ENCODE data around the gene SLC7A1.
"Not testable (repeated sequence)": the region's sequence is repeated elsewhere in the genome, so short reads cannot be mapped to it uniquely, and the experiment has no call there.

SLC7A1 gene

GRCh38 chr13:29595380-29596063 is at the start of gene SLC7A1:
TSS of gene SLC7A1 (minus strand) at chr13:29595688. CDS start at chr13:29536188, 59,500 bp downstream.
- DNase-seq: peak; percentile 83

- DNase-seq: no peak
Observed at GRCh38 chr13:29640665-29641064, 45.2 kb upstream of the SLC7A1 start.

DNA sequence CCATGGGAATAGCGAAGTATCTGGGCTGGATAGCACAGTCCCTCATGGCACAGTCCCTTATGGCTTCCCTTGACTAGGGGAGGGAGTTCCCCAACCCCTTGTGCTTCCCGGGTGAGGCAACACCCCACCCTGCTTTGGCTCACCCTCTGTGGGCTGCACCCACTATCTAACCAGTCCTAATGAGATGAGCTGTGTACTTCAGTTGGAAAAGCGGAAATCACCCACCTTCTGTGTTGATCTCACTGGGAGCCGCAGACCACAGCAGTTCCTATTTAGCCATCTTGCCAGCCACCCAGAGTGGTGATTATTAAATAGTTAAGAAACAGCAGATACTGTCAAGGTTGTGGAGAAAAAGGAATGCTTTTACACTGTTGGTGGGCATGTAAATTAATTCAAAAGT is 41.3 kb upstream of the SLC7A1 start:
- not testable (repeated sequence) for DNase-seq

DNA sequence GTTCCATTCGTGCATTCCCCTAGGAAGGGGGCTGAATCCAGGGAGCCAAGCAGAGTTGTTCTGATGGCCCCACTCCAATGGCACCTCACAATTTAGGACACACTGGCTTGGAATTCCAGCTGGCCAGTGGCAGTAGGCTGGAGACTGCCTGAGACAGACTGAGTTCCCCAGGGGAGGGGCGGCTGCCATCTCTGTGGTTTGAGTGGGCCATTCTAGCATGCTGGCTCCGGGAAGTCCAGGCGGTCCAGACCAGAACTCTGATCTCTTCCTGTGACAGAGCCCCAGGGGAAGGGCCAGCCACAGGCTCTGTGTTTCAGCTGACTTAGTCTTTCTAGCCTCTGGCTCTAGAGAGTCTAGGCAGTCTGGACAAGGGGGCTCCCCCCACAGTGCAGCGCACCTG is 29.5 kb upstream of the SLC7A1 start:
- DNase-seq: no peak

DNA sequence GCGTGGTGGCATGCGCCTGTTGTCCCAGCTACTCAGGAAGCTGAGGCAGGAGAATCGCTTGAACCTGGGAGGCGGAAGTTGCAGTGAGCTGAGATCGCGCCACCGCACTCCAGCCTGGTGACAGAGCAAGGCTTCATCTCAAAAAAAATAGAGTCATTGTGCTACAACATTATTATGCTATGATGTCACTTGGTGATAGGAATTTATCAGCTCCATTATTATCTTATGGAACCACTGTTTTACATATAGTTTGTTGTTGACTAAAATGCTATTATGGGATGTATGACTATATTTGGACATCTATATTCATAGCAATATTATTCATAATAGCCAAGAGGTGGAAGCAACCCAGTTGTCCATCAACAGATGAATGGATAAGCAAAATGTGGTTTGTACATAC is 26.4 kb upstream of the SLC7A1 start:
- DNase-seq: no peak

- DNase-seq: peak; percentile 76
Observed at GRCh38 chr13:29621051-29621800, 25.7 kb upstream of the SLC7A1 start.

GRCh38 chr13:29619995-29620394 is 24.5 kb upstream of the SLC7A1 start:
- no peak for DNase-seq

- no peak for DNase-seq
Observed at GRCh38 chr13:29613101-29613500, 17.6 kb upstream of the SLC7A1 start.

GRCh38 chr13:29607465-29607864 is 12.0 kb upstream of the SLC7A1 start:
- DNase-seq: no peak

DNA sequence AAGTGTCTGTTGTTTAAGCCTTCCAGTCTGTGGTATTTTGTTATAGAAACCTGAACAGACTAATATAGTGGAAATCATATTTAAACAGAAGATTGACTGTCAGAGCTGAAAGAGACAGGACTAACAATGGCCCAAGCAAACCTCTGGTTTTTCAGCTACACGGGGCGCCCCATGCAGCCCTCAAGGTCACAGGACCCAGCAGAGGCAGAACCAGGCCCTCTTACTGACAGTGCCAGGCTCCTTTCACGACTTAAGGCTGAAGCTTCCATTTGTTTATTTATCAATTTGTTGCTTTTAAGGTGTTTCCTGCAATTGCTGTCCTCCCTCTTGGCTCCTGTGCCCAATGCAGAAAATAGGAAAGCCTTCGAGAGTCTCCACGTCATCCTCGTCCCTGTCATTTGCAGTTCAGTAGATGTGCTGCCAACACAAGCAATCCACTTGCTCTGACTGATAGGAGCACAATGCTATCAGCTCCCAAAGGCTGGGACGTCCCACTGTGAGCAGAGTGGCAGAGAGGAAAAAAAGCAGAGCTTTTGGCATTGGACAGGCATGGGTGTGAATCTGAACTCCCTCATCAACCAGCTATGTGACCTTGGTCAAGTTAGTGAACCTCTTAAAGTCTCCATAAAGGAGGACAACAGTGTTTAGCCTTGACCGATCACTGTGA is 10.5 kb upstream of the SLC7A1 start:
- DNase-seq: no peak

DNA sequence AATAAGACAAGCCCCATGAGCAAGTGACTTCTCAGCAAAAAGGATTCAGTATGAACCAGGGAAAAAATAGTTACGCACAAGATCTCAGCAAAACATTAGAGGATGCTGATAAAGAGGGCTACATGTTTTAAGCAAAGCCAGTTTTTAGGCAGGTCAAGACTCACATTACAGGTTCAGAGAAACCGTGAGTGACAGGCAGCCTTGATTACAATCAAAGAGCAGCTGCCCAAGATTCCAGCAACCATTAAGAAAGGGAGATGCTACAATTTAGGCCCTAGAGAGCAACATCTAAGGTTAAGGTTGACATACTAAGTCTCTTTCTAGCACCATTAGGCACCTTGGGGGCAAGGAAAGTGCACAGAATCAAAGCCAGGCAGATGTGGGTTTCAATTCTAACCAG is 2.8 kb upstream of the SLC7A1 start:
- DNase-seq: no peak

GRCh38 chr13:29597706-29598105 is 2.2 kb upstream of the SLC7A1 start:
- no peak for DNase-seq

GRCh38 chr13:29597246-29597645 is 1.8 kb upstream of the SLC7A1 start:
- no peak for DNase-seq

- no peak for DNase-seq
Observed at GRCh38 chr13:29596064-29596418, 553 bp upstream of the SLC7A1 start.

GRCh38 chr13:29594710-29595379 is 643 bp downstream of the SLC7A1 start:
- DNase-seq: peak; percentile 48

DNA sequence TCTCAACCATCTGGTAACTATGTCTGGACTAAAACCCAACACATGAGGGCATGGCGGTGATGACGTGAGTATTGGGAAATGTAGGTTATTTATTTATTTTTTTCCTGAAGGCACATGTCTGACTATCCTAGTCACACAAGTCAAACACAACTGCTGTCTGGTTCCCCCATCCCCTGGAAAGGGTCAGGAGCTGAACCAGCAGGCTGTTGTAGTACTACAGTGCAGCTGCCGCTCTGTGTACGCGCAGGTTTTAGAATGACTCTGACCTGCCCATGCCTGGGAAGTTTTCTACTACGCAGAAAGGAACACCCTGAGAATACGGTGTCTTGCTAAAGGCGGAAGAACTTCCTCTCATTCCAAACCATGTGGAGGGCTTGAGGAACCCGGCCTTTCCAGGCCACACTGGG is 1.2 kb downstream of the SLC7A1 start:
- peak; percentile 62 for DNase-seq

- no peak for DNase-seq
Observed at GRCh38 chr13:29593605-29594297, 1.7 kb downstream of the SLC7A1 start.

DNA sequence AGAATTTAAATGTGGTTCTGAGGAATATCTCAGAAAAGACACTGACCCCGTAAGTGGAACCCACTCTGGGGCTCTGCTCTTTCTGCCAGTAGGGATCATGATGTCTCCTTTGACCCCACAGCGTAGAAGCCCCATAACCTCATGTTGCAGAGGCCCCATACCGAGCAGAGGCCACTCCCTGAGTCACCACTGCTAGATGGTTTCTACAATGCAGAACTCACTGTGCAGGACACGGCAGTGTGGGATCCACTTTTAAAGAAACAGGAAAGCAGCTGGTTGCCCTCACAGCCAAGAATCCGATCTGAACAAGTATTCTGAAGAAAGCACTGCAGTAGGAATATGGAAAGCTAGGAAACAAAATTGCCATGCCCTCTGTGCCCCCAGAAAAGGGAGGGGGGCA is 4.2 kb downstream of the SLC7A1 start:
- DNase-seq: peak; percentile 22

DNA sequence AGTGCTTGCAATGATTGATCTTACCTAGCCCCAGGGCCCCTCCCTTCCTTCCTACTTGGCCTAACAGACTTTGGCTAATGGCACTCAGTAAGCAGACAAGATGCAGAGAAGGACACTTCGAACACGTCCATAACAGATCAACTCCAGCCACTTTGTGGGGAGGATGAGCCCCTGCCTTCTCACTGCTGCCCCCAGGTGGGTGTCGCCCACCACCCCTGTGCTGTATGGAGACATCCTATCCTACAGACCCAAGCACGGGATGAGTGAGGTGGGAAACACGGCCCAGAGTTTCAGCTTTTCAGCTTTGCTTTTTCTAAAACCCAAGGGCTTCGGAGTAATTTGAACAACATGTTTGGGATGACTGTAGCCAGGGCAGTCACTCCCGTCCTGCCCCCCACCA is 5.5 kb downstream of the SLC7A1 start:
- no peak for DNase-seq

GRCh38 chr13:29589234-29589633 is 6.3 kb downstream of the SLC7A1 start:
- DNase-seq: no peak

DNA sequence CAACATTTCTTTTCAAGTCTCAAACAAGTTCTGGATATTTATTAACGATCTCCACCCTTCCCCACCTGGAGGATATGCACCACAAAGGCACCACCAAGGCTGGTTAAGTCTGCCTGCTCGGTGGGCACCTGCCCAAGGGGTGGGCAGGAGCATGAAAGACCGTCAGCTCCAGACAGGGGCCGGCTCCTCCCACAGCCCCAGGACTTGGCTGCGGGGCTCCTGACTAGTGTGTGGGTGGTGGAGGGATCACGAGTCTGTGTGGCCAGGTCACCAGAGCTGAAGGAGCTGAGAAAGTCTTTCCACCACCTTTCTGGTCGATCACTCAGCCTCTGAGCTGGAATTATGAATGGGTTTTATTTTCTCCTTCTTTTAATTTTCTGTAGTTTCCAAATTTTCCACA is 7.8 kb downstream of the SLC7A1 start:
- DNase-seq: no peak

DNA sequence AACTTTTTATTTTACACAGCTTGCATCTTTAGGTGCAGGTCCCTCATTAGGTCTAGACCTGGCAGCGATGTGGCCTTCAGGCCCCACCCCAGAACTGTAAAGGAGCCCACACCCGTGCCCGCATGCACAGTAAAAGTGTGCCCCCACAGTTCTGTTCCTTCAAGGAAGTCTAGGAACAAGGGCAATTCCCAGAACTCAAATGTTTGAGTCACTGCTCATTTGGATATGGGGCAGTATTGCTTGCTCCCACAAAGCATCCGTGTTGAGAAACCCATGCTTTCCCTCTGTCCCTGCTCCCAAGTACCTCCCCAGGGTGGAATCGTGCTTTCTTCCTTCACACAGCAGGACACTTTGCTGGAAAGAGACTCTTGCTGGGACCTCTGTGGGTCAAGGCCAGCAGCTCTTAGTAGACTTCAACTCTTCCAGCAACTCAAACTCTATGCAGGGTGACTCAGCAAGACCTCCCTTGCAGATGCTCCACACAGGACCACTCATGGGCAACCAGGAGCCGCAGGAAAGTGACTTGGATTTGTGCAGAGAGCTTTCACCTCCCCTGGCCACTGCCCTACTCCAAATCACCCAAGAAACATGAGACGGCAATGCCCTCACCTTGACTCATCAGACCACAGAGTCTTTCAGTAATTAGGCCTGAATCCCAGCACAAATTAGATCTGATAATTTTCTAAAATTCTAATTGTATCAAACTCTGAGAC is 12.3 kb downstream of the SLC7A1 start:
- DNase-seq: no peak
